Ectodermal cell (in vitro differentiated cells): ENCODE data around the gene RTN4RL1.

Experiments used
- H3K27ac ChIP-seq: 2 replicates; pipeline ENCODE4 v1.7.0; 2013; ENCODE audit warnings: mild to moderate bottlenecking, low read depth, low read length; ENCODE audit not compliant: insufficient read depth, poor library complexity, severe bottlenecking
- H3K27me3 ChIP-seq: 2 replicates; pipeline ENCODE4 v1.7.0; 2013; ENCODE audit warnings: mild to moderate bottlenecking, low read length; ENCODE audit not compliant: insufficient read depth, control insufficient read depth, poor library complexity, severe bottlenecking
- H3K36me3 ChIP-seq: one replicate; pipeline ENCODE4 v1.7.0; 2013; ENCODE audit warnings: low read length; ENCODE audit not compliant: control insufficient read depth, insufficient read depth
- H3K4me1 ChIP-seq: one replicate; pipeline ENCODE4 v1.7.0; 2013; ENCODE audit warnings: low read length; ENCODE audit not compliant: control insufficient read depth, insufficient read depth
- H3K4me3 ChIP-seq: 2 replicates; pipeline ENCODE4 v1.7.0; 2013; ENCODE audit warnings: low read depth, low read length, control low read depth; ENCODE audit not compliant: insufficient read depth
- H3K9me3 ChIP-seq: 2 replicates; pipeline ENCODE4 v1.7.0; 2013; ENCODE audit warnings: mild to moderate bottlenecking, low read length, moderate library complexity; ENCODE audit not compliant: control insufficient read depth
- WGBS, 2 experiments: methylation state at CpG; one replicate each; pipeline ENCODE4 v1.1.7; 2013; ENCODE audit warnings: missing lambda C conversion rate in 2 of 2; 5-methylcytosine and 5-hydroxymethylcytosine counted together

Gene RTN4RL1

DNA sequence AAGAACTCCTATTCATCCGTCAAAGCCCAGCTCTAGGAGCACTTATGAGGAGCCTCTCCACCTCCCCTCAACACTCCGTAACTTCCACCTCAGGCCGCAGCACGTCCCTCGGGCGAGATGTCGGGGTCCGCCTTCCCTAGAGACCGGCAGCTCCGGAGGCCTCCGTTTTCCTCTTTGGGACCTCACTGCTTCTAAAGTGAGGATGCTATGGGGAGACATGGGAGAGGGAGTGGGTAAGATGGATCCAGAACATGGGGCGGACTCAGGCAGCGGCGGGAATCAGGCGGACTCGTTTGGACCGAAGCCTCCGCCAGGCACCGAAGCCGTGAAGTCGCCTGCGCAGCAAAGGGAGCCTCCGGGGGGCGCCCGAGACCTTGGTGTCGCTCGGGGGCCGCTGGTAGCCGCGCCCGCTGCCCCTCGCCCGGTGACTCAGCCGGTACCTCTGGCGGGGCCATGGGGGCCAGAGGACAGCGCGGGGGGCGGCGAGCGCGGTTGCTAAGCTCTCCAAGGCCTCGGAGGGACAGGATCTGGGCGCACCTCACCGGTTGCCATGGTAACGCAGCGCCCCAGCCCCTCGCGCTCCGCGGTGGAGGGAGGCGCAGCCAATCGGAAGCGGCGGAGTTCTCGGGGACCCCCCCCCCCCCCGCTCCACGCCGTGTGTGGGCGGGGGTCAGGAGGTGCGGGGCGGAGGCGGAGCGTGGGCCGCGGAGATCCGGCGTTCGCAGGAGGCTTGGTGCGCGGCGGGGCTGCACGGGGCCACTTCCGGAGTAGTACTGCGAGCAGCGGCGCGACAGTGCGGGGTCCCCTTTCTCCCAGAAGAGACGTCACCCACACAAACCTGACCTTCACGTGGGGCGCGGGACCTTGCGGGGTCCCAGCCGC lies 28.5 kb upstream of the RTN4RL1 start:
- peaks cover 20% of the 10 kb centered on the region for H3K4me1 ChIP-seq
- H3K4me3 ChIP-seq = peak overlapping the region; percentile 32
- H3K27me3 ChIP-seq = peaks cover 96% of the 10 kb centered on the region
- no peaks in the 10 kb centered on the region for H3K9me3 ChIP-seq
- WGBS, 2 experiments = 4 to 6% methylated on average over 84 of the region's 84 CpGs
- no peaks in the 10 kb centered on the region for H3K36me3 ChIP-seq
- no peak overlapping the region for H3K27ac ChIP-seq

GRCh38 chr17:2051933-2052559 lies 26.9 kb upstream of the RTN4RL1 start:
- no peak overlapping the region for H3K27ac ChIP-seq
- peaks cover 95% of the 10 kb centered on the region for H3K27me3 ChIP-seq
- H3K9me3 ChIP-seq = no peaks in the 10 kb centered on the region
- no peaks in the 10 kb centered on the region for H3K36me3 ChIP-seq
- no peak overlapping the region for H3K4me3 ChIP-seq
- WGBS, 2 experiments = 55% methylated on average over 14 of the region's 14 CpGs
- peaks cover 22% of the 10 kb centered on the region for H3K4me1 ChIP-seq

GRCh38 chr17:2051061-2051932 lies 26.2 kb upstream of the RTN4RL1 start:
- WGBS, 2 experiments = 4 to 6% methylated on average over 81 of the region's 81 CpGs
- H3K27ac ChIP-seq = no peak overlapping the region
- H3K36me3 ChIP-seq = no peaks in the 10 kb centered on the region
- no peaks in the 10 kb centered on the region for H3K9me3 ChIP-seq
- peaks cover 92% of the 10 kb centered on the region for H3K27me3 ChIP-seq
- peak overlapping the region; percentile 18 for H3K4me3 ChIP-seq
- H3K4me1 ChIP-seq = peaks cover 16% of the 10 kb centered on the region

DNA sequence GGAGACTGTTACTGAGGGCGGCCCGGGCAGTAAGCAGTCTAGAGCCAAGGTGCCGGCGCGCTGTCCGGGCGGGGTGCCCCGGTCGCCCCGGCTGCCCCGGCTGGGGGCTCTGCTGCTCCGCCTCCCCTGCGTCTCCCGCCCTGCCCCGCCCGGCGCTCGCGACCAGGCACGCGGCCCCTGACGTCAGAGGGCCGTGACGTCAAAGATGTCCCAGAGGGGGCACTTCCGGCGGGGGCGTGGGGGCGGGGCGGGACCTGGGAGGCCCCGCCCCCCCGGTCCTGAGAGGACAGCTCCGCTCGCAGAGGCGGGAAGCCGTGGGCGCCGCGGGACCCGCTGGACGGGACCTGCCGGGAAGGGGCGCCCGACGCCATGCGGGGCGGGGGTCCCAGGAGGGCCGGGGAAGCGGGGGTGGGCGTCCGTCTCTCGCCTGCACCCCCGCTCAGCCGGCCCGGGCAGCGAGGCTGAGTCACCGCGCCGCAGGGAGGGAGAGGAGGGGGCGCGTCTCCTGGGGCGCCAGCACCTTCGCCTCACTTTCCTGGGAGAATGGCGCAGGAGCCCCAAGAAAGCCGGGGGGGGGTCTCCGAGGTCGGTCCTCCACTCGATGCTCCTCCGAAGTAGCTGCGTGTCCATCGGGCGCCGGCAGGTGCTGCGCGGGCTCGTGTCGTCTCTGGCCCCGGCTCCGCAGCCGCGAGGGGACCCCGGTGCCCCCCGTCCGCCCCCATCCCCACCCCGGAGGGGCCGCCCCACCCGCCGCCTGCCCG lies 25.3 kb upstream of the RTN4RL1 start:
- Histone ChIP-seq H3K4me3 (peak overlapping the region; percentile 23), H3K27ac (no peak overlapping the region), H3K4me1 (peaks cover 15% of the 10 kb centered on the region), H3K27me3 (peaks cover 84% of the 10 kb centered on the region), H3K9me3 (no peaks in the 10 kb centered on the region), H3K36me3 (no peaks in the 10 kb centered on the region)
- WGBS, 2 experiments = 3% methylated on average over 88 of the region's 88 CpGs

GRCh38 chr17:2049333-2050299 lies 24.5 kb upstream of the RTN4RL1 start:
- Histone ChIP-seq H3K36me3 (no peaks in the 10 kb centered on the region), H3K27me3 (peaks cover 75% of the 10 kb centered on the region), H3K4me3 (peak overlapping the region; percentile 65), H3K27ac (no peak overlapping the region), H3K4me1 (peaks cover 15% of the 10 kb centered on the region), H3K9me3 (no peaks in the 10 kb centered on the region)
- 5% methylated on average over 104 of the region's 104 CpGs for WGBS, 2 experiments

GRCh38 chr17:2048805-2049204 lies 23.7 kb upstream of the RTN4RL1 start:
- H3K9me3 ChIP-seq = no peaks in the 10 kb centered on the region
- peaks cover 15% of the 10 kb centered on the region for H3K4me1 ChIP-seq
- peaks cover 67% of the 10 kb centered on the region for H3K27me3 ChIP-seq
- 48 to 50% methylated on average over 8 of the region's 9 CpGs for WGBS, 2 experiments
- H3K36me3 ChIP-seq = peaks cover under 1% of the 10 kb centered on the region
- H3K27ac ChIP-seq = no peak overlapping the region
- peak overlapping the region; percentile 65 for H3K4me3 ChIP-seq

- Histone ChIP-seq H3K4me3 (no peak overlapping the region), H3K36me3 (peaks cover 8% of the 10 kb centered on the region)
- WGBS, 2 experiments = 88 to 89% methylated on average over 6 of the region's 6 CpGs
These were observed 22.5 kb upstream of the RTN4RL1 start for GRCh38 chr17:2047590-2047989.

GRCh38 chr17:2044263-2044894 lies 19.2 kb upstream of the RTN4RL1 start:
- no peak overlapping the region for H3K4me3 ChIP-seq
- WGBS, 2 experiments = 92 to 94% methylated on average over 5 of the region's 5 CpGs

More at GRCh38 chr17:2047590-2047989, 22.5 kb upstream of the RTN4RL1 start:
- Histone ChIP-seq H3K9me3 (no peaks in the 10 kb centered on the region), H3K27me3 (peaks cover 55% of the 10 kb centered on the region), H3K27ac (no peak overlapping the region), H3K4me1 (peaks cover 18% of the 10 kb centered on the region)

More at GRCh38 chr17:2044263-2044894, 19.2 kb upstream of the RTN4RL1 start:
- peaks cover 27% of the 10 kb centered on the region for H3K27me3 ChIP-seq
- H3K27ac ChIP-seq = no peak overlapping the region
- no peaks in the 10 kb centered on the region for H3K9me3 ChIP-seq
- peaks cover 8% of the 10 kb centered on the region for H3K36me3 ChIP-seq
- peaks cover 16% of the 10 kb centered on the region for H3K4me1 ChIP-seq
